ENCODE data around the gene AIM2.
"Not testable (repeated sequence)": the region's sequence is repeated elsewhere in the genome, so short reads cannot be mapped to it uniquely, and the experiment has no call there.

Gene AIM2

GRCh38 chr1:159076438-159077119 is at the start of gene AIM2:
AIM2 (minus strand) TSS chr1:159076766; CDS start chr1:159073499, 3,267 bp downstream.
- Histone ChIP-seq H3K4me1 (ENCODE audit: control insufficient read depth, low read depth, low read length) (no peaks in the 10 kb centered on the region), H3K36me3 (ENCODE audit: control insufficient read depth, low read depth, low read length) (no peaks in the 10 kb centered on the region), H3K4me3 (ENCODE audit: low read length) (no peak within 1 kb of the TSS), H3K9ac (ENCODE audit: low read length) (no peak within 1 kb of the TSS), H3K27me3 (ENCODE audit: control insufficient read depth, insufficient read depth, low read length) (no peaks in the 10 kb centered on the region), H3K9me3 (ENCODE audit: control insufficient read depth, low read depth, low read length) (no peaks in the 10 kb centered on the region), H3K27ac (ENCODE audit: low read length) (no peak within 1 kb of the TSS)

GRCh38 chr1:159123587-159123986 is 47.0 kb upstream of the AIM2 start:
- no peaks in the 10 kb centered on the region for H3K27me3 ChIP-seq (ENCODE audit: control insufficient read depth, insufficient read depth, low read length)
- no peak overlapping the region for H3K9ac ChIP-seq (ENCODE audit: low read length)
- H3K36me3 ChIP-seq (ENCODE audit: control insufficient read depth, low read depth, low read length) = no peaks in the 10 kb centered on the region
- H3K4me3 ChIP-seq (ENCODE audit: low read length) = no peak overlapping the region
- no peak overlapping the region for H3K27ac ChIP-seq (ENCODE audit: low read length)
- H3K9me3 ChIP-seq (ENCODE audit: control insufficient read depth, low read depth, low read length) = no peaks in the 10 kb centered on the region
- no peaks in the 10 kb centered on the region for H3K4me1 ChIP-seq (ENCODE audit: control insufficient read depth, low read depth, low read length)

- Histone ChIP-seq H3K27me3 (ENCODE audit: control insufficient read depth, insufficient read depth, low read length) (no peaks in the 10 kb centered on the region), H3K4me3 (ENCODE audit: low read length) (no peak overlapping the region), H3K9me3 (ENCODE audit: control insufficient read depth, low read depth, low read length) (no peaks in the 10 kb centered on the region), H3K36me3 (ENCODE audit: control insufficient read depth, low read depth, low read length) (no peaks in the 10 kb centered on the region), H3K27ac (ENCODE audit: low read length) (no peak overlapping the region), H3K4me1 (ENCODE audit: control insufficient read depth, low read depth, low read length) (no peaks in the 10 kb centered on the region), H3K9ac (ENCODE audit: low read length) (no peak overlapping the region)
These were observed 45.5 kb upstream of the AIM2 start for GRCh38 chr1:159122005-159122621.

GRCh38 chr1:159121526-159121925 is 45.0 kb upstream of the AIM2 start:
- Histone ChIP-seq H3K9me3 (ENCODE audit: control insufficient read depth, low read depth, low read length) (no peaks in the 10 kb centered on the region), H3K9ac (ENCODE audit: low read length) (no peak overlapping the region), H3K27me3 (ENCODE audit: control insufficient read depth, insufficient read depth, low read length) (no peaks in the 10 kb centered on the region), H3K36me3 (ENCODE audit: control insufficient read depth, low read depth, low read length) (no peaks in the 10 kb centered on the region), H3K27ac (ENCODE audit: low read length) (no peak overlapping the region), H3K4me1 (ENCODE audit: control insufficient read depth, low read depth, low read length) (no peaks in the 10 kb centered on the region), H3K4me3 (ENCODE audit: low read length) (no peak overlapping the region)

GRCh38 chr1:159120317-159120716 is 43.8 kb upstream of the AIM2 start:
- no peaks in the 10 kb centered on the region for H3K36me3 ChIP-seq (ENCODE audit: control insufficient read depth, low read depth, low read length)
- no peak overlapping the region for H3K4me3 ChIP-seq (ENCODE audit: low read length)
- no peaks in the 10 kb centered on the region for H3K4me1 ChIP-seq (ENCODE audit: control insufficient read depth, low read depth, low read length)
- no peaks in the 10 kb centered on the region for H3K9me3 ChIP-seq (ENCODE audit: control insufficient read depth, low read depth, low read length)
- no peaks in the 10 kb centered on the region for H3K27me3 ChIP-seq (ENCODE audit: control insufficient read depth, insufficient read depth, low read length)
- H3K27ac ChIP-seq (ENCODE audit: low read length) = no peak overlapping the region
- H3K9ac ChIP-seq (ENCODE audit: low read length) = no peak overlapping the region

- Histone ChIP-seq H3K36me3 (ENCODE audit: control insufficient read depth, low read depth, low read length) (no peaks in the 10 kb centered on the region), H3K4me3 (ENCODE audit: low read length) (no peak overlapping the region), H3K9me3 (ENCODE audit: control insufficient read depth, low read depth, low read length) (no peaks in the 10 kb centered on the region), H3K27me3 (ENCODE audit: control insufficient read depth, insufficient read depth, low read length) (no peaks in the 10 kb centered on the region), H3K9ac (ENCODE audit: low read length) (no peak overlapping the region), H3K27ac (ENCODE audit: low read length) (no peak overlapping the region), H3K4me1 (ENCODE audit: control insufficient read depth, low read depth, low read length) (no peaks in the 10 kb centered on the region)
These were observed 37.2 kb upstream of the AIM2 start for GRCh38 chr1:159113596-159114433.

- H3K36me3 ChIP-seq (ENCODE audit: control insufficient read depth, low read depth, low read length); H3K9me3 ChIP-seq (ENCODE audit: control insufficient read depth, low read depth, low read length); H3K4me3 ChIP-seq (ENCODE audit: low read length); H3K27me3 ChIP-seq (ENCODE audit: control insufficient read depth, insufficient read depth, low read length); H3K9ac ChIP-seq (ENCODE audit: low read length); H3K27ac ChIP-seq (ENCODE audit: low read length); H3K4me1 ChIP-seq (ENCODE audit: control insufficient read depth, low read depth, low read length): not testable (repeated sequence)
These were observed 26.5 kb upstream of the AIM2 start for GRCh38 chr1:159103021-159103420.

GRCh38 chr1:159100589-159100988 is 24.0 kb upstream of the AIM2 start:
- H3K27ac ChIP-seq (ENCODE audit: low read length) = no peak overlapping the region
- H3K4me3 ChIP-seq (ENCODE audit: low read length) = no peak overlapping the region
- H3K4me1 ChIP-seq (ENCODE audit: control insufficient read depth, low read depth, low read length) = no peaks in the 10 kb centered on the region
- H3K9ac ChIP-seq (ENCODE audit: low read length) = no peak overlapping the region
- H3K9me3 ChIP-seq (ENCODE audit: control insufficient read depth, low read depth, low read length) = no peaks in the 10 kb centered on the region
- H3K36me3 ChIP-seq (ENCODE audit: control insufficient read depth, low read depth, low read length) = no peaks in the 10 kb centered on the region
- H3K27me3 ChIP-seq (ENCODE audit: control insufficient read depth, insufficient read depth, low read length) = no peaks in the 10 kb centered on the region

- H3K9ac ChIP-seq (ENCODE audit: low read length) = no peak overlapping the region
- H3K36me3 ChIP-seq (ENCODE audit: control insufficient read depth, low read depth, low read length) = no peaks in the 10 kb centered on the region
- no peak overlapping the region for H3K4me3 ChIP-seq (ENCODE audit: low read length)
- no peaks in the 10 kb centered on the region for H3K4me1 ChIP-seq (ENCODE audit: control insufficient read depth, low read depth, low read length)
- no peaks in the 10 kb centered on the region for H3K27me3 ChIP-seq (ENCODE audit: control insufficient read depth, insufficient read depth, low read length)
- no peak overlapping the region for H3K27ac ChIP-seq (ENCODE audit: low read length)
- H3K9me3 ChIP-seq (ENCODE audit: control insufficient read depth, low read depth, low read length) = no peaks in the 10 kb centered on the region
These were observed 22.0 kb upstream of the AIM2 start for GRCh38 chr1:159098596-159098995.

GRCh38 chr1:159092036-159092760 is 15.6 kb upstream of the AIM2 start:
- H3K27ac ChIP-seq (ENCODE audit: low read length) = no peak overlapping the region
- H3K9ac ChIP-seq (ENCODE audit: low read length) = no peak overlapping the region
- no peak overlapping the region for H3K4me3 ChIP-seq (ENCODE audit: low read length)
- no peaks in the 10 kb centered on the region for H3K4me1 ChIP-seq (ENCODE audit: control insufficient read depth, low read depth, low read length)
- H3K27me3 ChIP-seq (ENCODE audit: control insufficient read depth, insufficient read depth, low read length) = no peaks in the 10 kb centered on the region
- H3K9me3 ChIP-seq (ENCODE audit: control insufficient read depth, low read depth, low read length) = no peaks in the 10 kb centered on the region
- H3K36me3 ChIP-seq (ENCODE audit: control insufficient read depth, low read depth, low read length) = no peaks in the 10 kb centered on the region

GRCh38 chr1:159091607-159092031 is 15.1 kb upstream of the AIM2 start:
- Histone ChIP-seq H3K4me1 (ENCODE audit: control insufficient read depth, low read depth, low read length) (no peaks in the 10 kb centered on the region), H3K4me3 (ENCODE audit: low read length) (no peak overlapping the region), H3K27ac (ENCODE audit: low read length) (no peak overlapping the region), H3K9ac (ENCODE audit: low read length) (no peak overlapping the region), H3K36me3 (ENCODE audit: control insufficient read depth, low read depth, low read length) (no peaks in the 10 kb centered on the region), H3K27me3 (ENCODE audit: control insufficient read depth, insufficient read depth, low read length) (no peaks in the 10 kb centered on the region), H3K9me3 (ENCODE audit: control insufficient read depth, low read depth, low read length) (no peaks in the 10 kb centered on the region)
